AG10803 (cell line): ENCODE results near the gene MPV17.
A peak's percentile ranks its signal among the peaks of the same experiment; 100 is the strongest.

ENCODE experiments used
- DNase-seq: peaks from one replicate; pipeline ENCODE4 v3.0.0; 2010; ENCODE audit warnings: low read depth
- H3K4me3 ChIP-seq: 2 replicates; pipeline ENCODE4 v1.5.1; 2011; ENCODE audit warnings: mild to moderate bottlenecking, low read length, control low read depth
- CTCF ChIP-seq: conservative IDR thresholded peaks from 2 replicates; pipeline ENCODE4 v1.5.1; 2011; ENCODE audit warnings: mild to moderate bottlenecking, low read length, control low read depth, inconsistent platforms

The MPV17 gene

GRCh38 chr2:27322766-27323595 is at the start of gene MPV17:
TSS of gene MPV17 (minus strand) at chr2:27323097. CDS start at chr2:27322517, 580 bp downstream.
- peak; percentile 92 for DNase-seq
- H3K4me3 ChIP-seq: peak within 1 kb of the TSS; percentile 98
- TF ChIP-seq CTCF: no peak

GRCh38 chr2:27370816-27371620 is 48.1 kb upstream of the MPV17 start:
- peak; percentile 58 for DNase-seq
- no peak for TF ChIP-seq CTCF
- peak overlapping the region; percentile 93 for H3K4me3 ChIP-seq

GRCh38 chr2:27370026-27370815 is 47.3 kb upstream of the MPV17 start, which contains the start of the genes EIF2B4 and SNX17:
TSS of gene EIF2B4 (minus strand) at chr2:27370338. CDS start at chr2:27370314, 24 bp downstream.
TSS of gene SNX17 (plus strand) at chr2:27370616. CDS start at chr2:27370744, 128 bp downstream.
- TF ChIP-seq CTCF: peak; percentile 63
- H3K4me3 ChIP-seq: peak within 1 kb of the TSS; percentile 93
- DNase-seq: peak; percentile 99

- DNase-seq: peak; percentile 57
- peak overlapping the region; percentile 92 for H3K4me3 ChIP-seq
Observed at GRCh38 chr2:27369471-27370025, 46.7 kb upstream of the MPV17 start.

GRCh38 chr2:27363933-27364332 is 41.0 kb upstream of the MPV17 start:
- H3K4me3 ChIP-seq: no peak overlapping the region
- DNase-seq: no peak
- TF ChIP-seq CTCF: no peak

More at GRCh38 chr2:27369471-27370025, 46.7 kb upstream of the MPV17 start:
- no peak for TF ChIP-seq CTCF

- TF ChIP-seq CTCF: no peak
- H3K4me3 ChIP-seq: no peak overlapping the region
- no peak for DNase-seq
Observed at GRCh38 chr2:27362678-27363420, 40.0 kb upstream of the MPV17 start.
